HG03378 (cell line): ENCODE results near the gene PTPRD.
"Not testable (repeated sequence)": the region's sequence is repeated elsewhere in the genome, so short reads cannot be mapped to it uniquely, and the experiment has no call there.

ENCODE experiments used
- ATAC-seq: cut with Tn5 transposase; IDR thresholded peaks from one replicate; pipeline ENCODE4 v1.9.1; 2021; ENCODE audit warnings: mild to moderate bottlenecking, moderate library complexity; ENCODE audit not compliant: unreplicated experiment

The PTPRD gene

DNA sequence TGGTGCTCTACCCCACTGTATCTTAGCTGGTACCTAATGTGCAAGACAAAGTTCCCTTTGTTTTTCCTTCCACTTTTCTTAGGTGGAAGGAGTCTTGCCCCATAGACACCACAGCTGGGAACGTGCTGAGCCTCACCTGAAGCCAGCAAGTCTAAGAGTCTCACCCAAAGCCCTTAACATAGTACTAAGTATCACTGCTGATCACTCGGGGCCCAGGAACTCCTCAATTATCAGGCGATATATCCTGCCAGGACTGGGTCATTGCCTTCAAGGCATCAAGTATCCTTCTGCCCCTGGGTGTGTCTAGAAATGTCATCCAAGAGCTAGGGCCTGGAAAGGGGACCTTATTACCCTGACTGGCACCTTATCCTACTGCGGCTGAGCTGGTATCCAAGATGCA, 123.9 kb downstream of the PTPRD start:
- no peak for ATAC-seq

DNA sequence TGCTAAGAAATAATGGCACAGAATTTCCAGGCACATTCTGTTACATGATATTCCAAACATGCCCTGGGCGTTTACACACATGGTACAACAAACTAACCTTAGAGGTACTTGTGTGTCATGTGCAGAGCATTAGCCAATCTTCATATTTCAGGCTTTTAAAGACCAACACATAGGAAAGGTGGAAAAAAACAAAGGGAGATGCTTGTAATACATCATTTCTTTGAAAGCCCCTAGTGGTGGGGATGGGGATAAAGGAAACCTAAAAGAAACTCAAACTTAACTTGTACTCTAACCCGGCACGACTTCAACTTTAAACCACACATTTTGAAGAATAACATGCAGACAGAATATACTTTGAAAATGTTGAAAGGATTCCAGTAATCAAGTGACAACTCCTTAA, 133.6 kb downstream of the PTPRD start:
- no peak for ATAC-seq

DNA sequence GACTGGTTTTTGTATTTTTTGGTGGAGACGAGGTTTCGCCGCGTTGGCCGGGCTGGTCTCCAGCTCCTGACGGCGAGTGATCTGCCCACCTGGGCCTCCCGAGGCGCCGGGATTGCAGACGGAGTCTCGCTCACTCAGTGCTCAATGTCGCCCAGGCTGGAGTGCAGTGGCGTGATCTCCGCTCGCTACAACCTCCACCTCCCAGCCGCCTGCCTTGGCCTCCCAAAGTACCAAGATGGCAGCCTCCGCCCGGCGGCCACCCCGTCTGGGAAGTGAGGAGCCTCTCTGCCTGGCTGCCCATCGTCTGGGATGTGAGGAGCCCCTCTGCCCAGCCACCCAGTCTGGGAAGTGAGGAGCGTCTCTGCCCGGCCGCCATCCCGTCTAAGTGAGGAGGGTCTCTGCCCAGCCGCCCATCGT, 163.6 kb downstream of the PTPRD start:
- ATAC-seq: not testable (repeated sequence)

DNA sequence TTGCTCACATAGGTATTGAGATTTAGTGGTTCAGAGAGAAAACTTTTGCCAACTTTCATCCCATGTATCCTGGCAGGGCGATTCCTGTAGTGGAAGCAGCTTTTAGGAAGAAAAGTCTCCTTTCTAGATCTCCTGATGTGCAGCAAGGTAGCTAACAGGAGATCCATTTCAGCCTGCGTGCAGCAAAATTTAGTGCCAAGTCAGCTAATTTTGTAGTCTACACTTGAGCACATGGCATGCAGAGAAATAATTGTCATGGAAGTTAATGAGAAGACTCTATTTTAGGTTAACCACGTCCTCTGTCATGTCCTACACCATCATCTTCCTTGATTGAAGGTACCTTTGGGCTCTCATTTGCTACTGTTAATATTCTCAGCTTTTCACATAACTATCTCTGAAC, 165.8 kb downstream of the PTPRD start:
- no peak for ATAC-seq

DNA sequence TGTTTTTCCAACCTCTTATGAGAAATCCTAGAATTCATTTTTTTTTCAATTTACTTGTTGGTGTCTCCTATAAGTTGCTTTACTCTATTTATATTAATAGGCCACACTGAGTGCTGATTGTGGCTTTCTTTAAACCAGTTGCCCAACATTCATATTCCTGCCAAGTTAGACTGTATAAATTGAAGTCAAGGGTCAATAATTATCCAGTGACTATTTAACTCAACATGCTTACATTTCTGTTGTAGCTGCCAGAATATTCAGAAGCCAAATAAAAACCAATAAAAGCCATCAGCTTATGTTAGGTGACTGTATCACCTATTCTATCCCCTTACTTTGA, 169.0 kb downstream of the PTPRD start:
- ATAC-seq: no peak

DNA sequence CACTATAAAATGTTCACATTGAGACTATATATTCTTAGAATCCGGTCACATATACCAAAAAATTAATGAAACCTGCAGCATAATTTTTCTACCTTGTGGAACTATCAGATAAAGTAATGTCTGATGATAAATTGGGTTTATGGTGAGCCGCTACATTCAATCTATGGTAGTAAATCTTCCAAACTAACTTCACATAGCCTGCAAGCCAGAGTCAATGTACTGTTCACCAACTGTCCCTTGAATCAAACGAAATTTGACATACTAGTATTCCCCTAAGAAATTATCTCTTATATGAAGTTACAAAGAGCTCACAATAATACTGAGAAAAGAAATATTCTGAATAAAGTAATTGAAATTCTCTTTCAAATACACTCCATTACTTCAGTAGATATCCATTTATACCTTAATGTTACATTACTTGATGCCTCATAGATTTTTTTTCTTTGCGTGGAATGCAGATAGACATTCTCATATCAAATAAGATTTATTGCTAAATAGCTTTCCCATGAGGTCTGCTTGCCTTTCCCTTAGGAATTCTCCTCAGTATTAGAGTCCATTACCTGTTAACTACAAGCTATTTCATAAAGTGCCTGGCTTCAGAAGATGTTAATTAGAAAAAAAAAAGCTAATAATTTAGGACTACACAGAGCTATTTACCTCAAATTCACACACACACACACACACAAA, 169.5 kb downstream of the PTPRD start:
- no peak for ATAC-seq

DNA sequence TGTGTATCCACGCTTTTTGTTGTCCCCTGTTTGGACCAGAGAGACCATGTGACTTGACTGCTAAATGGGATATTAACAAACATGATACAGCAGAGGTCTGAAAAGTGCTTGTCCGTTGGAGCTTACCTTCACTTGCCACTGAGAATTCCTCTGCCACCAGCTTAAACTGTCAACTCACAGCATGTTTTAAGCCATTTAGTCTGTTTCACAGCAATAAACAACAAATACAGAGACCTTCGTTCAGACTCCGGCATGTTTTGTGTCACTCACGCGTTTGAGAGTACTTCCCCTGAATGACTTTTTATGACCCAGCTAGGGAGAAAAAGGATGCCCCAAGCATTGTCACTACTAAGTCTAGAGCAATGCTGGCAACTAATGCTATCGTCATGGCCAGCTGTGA, 173.8 kb downstream of the PTPRD start:
- no peak for ATAC-seq

DNA sequence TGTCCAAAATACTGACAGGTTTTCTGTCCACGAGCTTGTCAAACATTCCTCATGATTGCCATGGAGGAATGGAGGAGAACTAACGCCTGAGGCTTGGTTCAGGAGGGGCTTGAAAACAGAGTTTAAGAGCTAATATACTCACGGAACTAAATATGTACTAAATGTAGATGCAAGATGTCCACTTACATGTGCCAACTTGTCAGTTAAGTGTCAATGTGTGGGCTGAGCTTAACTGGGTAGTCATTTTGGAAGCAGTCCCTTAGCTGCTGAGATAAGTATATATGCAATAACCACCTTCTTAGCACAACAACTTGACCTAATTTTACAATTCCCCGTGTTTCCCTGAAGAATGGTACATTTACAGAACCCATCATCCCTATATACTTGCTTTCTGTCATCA, 176.0 kb downstream of the PTPRD start:
- ATAC-seq: no peak

DNA sequence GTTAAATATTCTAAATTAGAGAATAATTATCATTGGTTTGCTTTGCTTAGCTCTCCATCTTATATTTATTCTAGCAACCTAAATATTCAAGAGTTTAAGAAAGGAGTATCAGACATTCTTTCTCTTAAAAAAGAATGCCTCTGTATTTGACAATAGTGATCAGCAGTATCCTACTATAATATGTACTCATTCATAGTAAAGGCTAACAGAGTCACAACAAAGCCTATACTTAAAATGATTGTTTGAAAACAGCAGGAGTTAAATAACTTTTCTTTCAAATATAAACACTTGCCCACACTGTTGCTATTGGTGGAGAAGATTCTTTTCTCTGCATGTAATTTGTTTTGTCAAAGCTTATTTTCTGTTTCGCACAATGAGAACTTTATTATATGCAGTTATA, 178.4 kb downstream of the PTPRD start:
- no peak for ATAC-seq

DNA sequence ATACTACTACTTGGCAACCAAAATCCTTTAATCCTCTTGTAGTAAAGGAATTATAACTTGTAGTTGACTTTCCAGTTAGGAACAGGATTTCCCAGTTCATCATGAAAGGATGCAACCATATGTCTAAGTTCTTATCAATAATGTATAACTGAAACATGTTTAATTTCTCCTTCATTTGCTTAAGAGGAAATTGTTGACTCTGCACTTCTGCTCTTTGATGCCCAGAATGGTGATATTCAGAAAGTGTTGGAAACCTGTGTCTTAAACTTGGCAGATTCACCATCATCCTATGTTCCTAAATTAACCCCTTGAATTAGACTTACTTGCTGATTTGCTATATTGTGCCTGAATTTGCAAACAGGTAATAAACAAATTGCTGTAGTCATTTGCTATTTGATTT, 201.5 kb downstream of the PTPRD start:
- no peak for ATAC-seq

DNA sequence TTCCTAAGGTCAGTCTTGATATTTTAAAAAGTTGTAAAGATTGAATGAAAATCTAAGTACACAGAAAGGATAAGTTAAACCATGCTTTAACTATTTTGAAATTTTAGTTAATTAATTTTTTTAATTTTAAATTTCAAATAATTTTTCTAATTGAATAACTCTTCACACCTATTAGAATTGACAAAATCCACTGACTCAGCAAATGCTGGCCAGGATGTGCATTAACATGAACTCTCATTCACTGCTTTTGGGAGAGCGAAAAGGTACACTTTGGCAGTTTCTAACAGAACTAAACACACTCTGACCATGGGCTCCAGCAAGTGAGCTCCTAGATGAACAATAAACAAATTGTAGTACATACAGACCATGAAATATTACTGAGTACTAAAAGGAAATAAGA, 209.5 kb downstream of the PTPRD start:
- ATAC-seq: no peak

DNA sequence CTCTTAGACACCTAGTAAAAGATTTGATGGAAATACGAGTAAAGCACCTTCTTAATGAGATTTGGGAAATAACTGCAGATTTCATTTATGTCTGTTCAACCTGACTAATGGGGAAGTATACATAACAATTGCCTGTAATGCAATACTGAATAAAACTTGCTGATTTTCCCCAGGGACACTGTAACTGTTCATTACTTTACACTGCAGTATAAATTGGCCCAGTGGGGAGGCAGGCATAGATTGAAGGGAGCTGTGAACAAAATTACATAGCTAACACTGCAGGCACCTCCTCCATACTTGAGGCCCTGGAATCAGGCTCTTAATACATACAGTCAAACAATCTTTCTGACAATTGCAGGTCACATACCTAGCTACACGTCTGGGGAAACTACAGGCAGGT, 216.2 kb downstream of the PTPRD start:
- no peak for ATAC-seq

DNA sequence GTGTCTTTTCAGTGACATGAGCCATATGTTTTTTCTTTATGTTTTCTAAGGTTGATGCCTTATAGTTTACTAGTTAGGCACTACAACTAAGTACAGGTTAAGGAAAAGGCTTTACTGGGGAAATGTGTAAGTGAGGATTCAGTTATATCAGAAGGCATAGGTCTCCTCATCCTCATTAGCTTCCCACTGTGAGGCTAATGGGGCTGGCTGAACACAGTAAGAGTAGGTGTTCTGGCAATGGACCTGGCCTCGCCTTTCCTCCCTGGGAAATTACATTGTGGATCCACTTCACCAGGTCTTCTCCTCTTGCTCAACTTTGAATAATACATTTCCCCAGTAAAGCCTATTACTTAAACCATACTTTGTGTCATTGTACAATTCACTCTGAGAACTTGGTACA, 225.5 kb downstream of the PTPRD start:
- ATAC-seq: no peak

DNA sequence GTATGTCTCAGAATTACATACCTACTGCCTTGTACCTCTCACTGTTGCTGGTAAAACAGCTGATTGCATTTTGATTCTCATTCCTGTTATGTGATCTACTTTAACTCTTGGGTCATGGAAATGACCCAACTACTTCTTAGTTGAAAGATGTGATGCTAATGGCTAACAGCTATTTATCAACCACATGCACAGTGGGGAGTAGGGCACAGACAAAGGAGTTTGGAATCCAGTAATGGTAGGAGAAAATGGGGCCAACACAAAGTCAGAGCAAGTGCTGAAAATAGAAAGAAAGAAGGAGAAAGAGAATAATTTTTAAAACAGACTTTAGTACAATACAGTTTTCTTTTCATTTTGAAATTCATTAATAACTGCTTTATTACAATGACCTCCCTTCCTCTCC, 241.0 kb downstream of the PTPRD start:
- no peak for ATAC-seq

DNA sequence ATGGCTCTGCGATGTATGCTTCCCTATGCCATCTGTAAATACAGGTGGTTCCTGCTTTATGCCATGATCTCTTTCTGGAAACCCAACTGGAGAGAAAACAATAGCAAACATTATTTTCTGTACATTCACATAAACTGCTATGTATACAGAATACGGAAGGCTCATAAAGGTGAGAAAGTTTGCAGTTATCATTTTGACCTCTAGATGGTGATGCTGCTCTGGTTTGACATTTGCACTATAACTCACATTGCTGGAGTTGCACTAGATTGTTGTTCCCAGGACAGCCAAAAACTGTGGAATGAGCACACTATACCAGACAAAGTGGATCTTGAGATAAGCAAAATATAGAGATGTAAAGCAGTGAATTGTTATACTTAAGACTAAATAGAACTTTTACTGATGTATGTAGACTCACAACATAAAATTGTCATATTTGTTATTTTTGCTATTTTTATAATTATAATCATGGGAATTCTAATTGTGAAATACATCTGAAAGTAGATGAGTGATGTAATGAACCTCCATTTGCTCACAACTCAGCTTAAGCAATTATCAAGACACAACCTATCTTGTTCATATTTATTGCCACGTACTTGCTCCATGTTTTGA, 246.5 kb downstream of the PTPRD start:
- ATAC-seq: peak; percentile 88

DNA sequence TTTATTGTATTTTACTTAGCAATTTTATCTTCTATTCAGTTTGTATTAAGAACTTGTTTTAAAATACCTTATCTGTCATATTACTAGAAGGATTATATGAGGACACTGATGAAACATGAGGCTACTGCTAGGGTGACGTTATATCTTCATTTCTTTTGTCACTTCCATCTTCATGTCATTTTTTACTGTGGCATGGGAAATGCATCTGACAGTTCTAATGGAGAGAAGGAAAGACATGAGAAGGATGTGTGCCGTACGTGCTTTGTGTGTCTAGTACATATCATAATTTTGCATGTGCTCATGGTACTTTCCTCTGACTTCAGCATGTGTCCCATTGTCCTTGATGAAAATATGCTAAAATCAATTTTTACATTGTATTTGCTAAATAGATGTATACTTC, 258.2 kb downstream of the PTPRD start:
- ATAC-seq: no peak

DNA sequence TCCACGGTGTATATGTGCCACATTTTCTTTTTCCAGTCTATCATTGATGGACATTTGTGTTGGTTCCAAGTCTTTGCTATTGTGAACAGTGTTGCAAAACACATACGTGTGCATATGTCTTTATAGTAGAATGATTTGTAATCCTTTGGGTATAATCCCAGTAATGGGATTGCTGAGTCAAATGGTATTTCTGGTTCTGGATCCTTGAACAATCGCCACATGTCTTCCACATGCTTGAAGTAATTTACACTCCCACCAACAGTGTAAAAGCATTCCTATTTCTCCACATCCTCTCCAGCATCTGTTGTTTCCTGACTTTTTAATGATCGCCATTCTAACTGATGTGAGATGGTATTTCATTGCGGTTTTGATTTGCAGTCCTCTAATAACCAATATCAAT, 267.2 kb downstream of the PTPRD start:
- not testable (repeated sequence) for ATAC-seq

DNA sequence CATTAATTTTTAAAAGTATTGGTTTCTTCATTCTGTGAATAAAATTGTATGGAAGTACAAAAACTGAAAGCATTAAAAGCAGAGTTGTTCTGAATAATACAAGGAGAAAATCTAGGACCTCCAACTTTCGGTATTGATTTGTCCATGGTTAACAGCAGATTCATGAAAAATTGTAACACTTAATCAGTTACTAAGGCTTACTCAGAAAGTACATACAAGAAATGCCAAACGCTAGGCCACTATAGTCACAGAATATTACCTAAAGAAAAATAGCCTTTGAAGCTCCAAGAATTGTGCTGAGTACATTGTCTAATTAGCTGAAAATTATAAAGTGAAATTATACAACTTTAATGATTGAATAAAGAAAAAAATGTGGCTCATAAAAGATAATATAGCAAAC, 271.7 kb downstream of the PTPRD start:
- ATAC-seq: no peak

DNA sequence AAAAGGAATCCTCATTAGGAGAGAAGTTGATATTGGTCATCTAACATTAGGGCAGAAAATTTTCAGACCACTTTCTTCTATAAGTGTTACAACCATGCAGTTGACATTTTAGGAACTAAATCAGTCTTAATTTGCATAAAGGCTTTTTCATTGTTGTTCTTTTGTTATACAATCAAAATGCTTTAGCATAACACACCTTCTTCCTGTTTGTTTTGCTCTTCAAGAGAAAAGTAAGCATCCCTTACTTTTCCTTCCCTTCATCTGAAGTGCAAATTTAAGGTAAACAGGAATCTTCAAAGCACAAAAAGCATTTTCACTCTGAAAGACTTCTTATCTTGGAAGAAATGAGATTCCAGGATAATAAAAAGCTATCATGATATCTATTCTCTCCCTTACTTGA, 273.6 kb downstream of the PTPRD start:
- no peak for ATAC-seq

DNA sequence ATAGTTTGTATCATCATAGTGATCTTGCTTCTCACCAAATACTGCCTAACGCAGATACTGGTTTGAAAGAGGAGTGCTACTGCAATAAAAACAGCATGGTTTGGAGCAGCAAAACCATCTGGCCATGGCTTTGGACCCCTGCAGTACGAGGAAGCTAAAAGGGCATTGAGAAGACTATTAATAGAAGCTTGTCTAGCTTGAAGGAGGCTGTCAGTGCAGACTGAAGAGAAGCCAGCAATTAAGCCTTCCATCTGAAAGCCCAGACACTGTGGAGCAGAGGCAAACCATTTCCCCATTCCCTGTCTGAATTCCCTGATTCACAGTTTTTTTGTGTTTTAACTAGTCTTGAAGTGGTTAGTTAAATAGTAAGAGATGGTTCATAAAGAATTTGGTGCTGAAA, 281.6 kb downstream of the PTPRD start:
- ATAC-seq: no peak

DNA sequence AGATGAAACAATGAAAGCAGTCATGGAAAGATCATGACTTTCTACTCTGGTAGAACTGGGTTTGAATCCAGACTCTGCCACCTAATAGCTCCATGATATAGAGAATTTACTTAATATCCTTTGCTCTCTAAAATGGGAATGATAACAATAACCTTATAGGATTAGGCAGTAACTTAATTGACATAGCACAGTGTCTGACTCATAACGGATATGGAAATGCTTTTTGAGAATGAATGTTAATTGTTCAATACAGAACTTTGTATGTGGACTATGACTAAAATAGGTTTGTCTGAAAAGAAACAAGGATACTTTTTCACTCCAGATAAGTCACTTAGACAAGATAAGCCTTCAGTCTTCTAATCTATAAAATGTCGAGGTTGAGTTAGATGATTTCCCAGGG, 330.7 kb downstream of the PTPRD start:
- no peak for ATAC-seq

DNA sequence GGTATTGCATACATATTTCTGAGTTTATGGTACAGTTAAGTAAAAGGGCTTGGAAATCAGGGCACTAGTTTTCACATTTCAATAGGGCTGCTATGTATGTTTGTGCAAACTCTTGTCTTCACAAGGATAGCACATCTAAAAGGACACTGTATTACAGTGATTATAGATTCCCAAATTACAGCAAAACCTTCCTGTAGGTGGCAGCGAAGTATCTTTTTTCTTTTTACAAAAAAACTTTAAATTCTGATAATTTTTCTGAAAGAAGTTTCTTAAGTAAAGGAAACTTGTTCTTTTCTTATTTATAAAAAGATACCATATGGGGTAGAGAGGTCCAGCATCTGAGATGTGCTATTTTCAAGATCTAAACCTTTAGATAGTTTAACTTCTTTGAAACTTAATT, 337.8 kb downstream of the PTPRD start:
- ATAC-seq: no peak

DNA sequence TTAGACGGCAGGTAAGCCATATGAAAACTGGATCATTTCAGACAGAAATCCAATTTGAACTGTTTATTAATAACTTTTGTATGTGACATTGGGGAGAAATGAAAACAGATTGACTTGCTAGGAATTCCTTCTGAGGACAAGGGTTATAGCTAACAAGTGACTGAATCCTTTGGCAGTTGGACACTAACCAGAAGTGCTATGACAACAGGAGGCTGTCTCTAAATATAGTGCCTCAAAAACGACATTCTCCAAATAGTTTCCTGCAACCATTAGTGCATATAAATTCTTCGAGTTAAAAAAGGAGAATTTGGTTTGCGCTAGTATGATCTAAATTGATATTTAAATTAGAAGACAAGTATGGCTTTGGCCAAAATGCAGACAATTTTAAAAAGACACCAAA, 338.6 kb downstream of the PTPRD start:
- ATAC-seq: no peak
